Activated CD4-positive, alpha-beta T cell treated with anti-CD3 and anti-CD28 coated beads for 36 hours (primary cell): Measurements from ENCODE around the gene CCDC158. TPM values are rescaled to one million over a fixed set of nuclear protein-coding genes. Genes with fewer than 3 reads are reported as not detected.
"Not testable (repeated sequence)": the region's sequence is repeated elsewhere in the genome, so short reads cannot be mapped to it uniquely, and the experiment has no call there.

Source experiments
- ATAC-seq: fragments of 200-7000 bp; cut with Tn5 transposase; one replicate; pipeline ENCODE4 v1.10.0; 2021; ENCODE audit warnings: mild to moderate bottlenecking, moderate library complexity
- CTCF ChIA-PET: fragments of 350-600 bp; sonication (Branson Sonifier 250); formaldehyde crosslinking; loops from one replicate; lab custom pipeline; 2021; ENCODE audit warnings: antibody characterized with exemption; lab: Charles Lee
- POLR2A ChIA-PET: fragments of 350-600 bp; sonication (Branson Sonifier 250); formaldehyde crosslinking; loops from one replicate; lab custom pipeline; 2021; ENCODE audit warnings: antibody characterized with exemption, inconsistent platforms; lab: Charles Lee
- DNase-seq: peaks from one replicate; pipeline ENCODE4 v3.0.0-alpha.2; 2020
- H3K27ac Mint-ChIP-seq: one replicate; pipeline ENCODE4 v1.8.0; 2021; ENCODE audit warnings: mixed read lengths
- H3K27me3 Mint-ChIP-seq: one replicate; pipeline ENCODE4 v1.8.0; 2021; ENCODE audit warnings: mixed read lengths
- H3K36me3 Mint-ChIP-seq: one replicate; pipeline ENCODE4 v1.8.0; 2021; ENCODE audit warnings: low read depth, mixed read lengths
- H3K4me1 Mint-ChIP-seq: one replicate; pipeline ENCODE4 v1.8.0; 2021; ENCODE audit warnings: mixed read lengths
- H3K4me3 Mint-ChIP-seq: one replicate; pipeline ENCODE4 v1.8.0; 2021; ENCODE audit warnings: mild to moderate bottlenecking, moderate library complexity, mixed read lengths
- H3K9me3 Mint-ChIP-seq: one replicate; pipeline ENCODE4 v1.8.0; 2021; ENCODE audit warnings: low read depth, mixed read lengths
- intact Hi-C, 2 experiments: fragments of 100-400 bp; cut with DNase I in 1 of 2; cut with micrococcal nuclease in 1 of 2; formaldehyde crosslinking; loops; one replicate each; pipeline versions ENCODE4 v1.14.2 to v1.15.1; 2022 to 2024; cut with DNase I, micrococcal nuclease
- total RNA-seq, 2 experiments: library from RNA; stranded (reverse); gene quantifications; one replicate each; pipeline ENCODE4 v1.2.3, GENCODE V29; 2021

The CCDC158 gene
- total RNA-seq = not detected

GRCh38 chr4:76420762-76421581 is at the start of gene CCDC158:
Gene CCDC158 (minus strand): TSS chr4:76421141. CDS start chr4:76403207, 17,934 bp downstream.
- intact Hi-C loops = no loop called here
- H3K27ac Mint-ChIP-seq = no peak within 1 kb of the TSS
- POLR2A ChIA-PET = no interaction called here
- no peaks in the 10 kb centered on the region for H3K9me3 Mint-ChIP-seq
- H3K36me3 Mint-ChIP-seq = no peaks in the 10 kb centered on the region
- peaks cover 6% of the 10 kb centered on the region for H3K4me1 Mint-ChIP-seq
- ATAC-seq = peak; percentile 69
- H3K4me3 Mint-ChIP-seq = peak within 1 kb of the TSS; percentile 54
- H3K27me3 Mint-ChIP-seq = peaks cover 29% of the 10 kb centered on the region
- peak; percentile 24 for DNase-seq
- CTCF ChIA-PET = interaction anchor here (0.5 to 1.3 kb wide), 4 partner anchors 9 to 239 kb away, joined by 3 to 4 read pairs (median 4); no protein-coding TSS in a partner anchor

- ChIA-PET CTCF (interaction anchor here (0.5 to 1.6 kb wide), 3 partner anchors 34 to 212 kb away, joined by 3 read pairs; no protein-coding TSS in a partner anchor), POLR2A (no interaction called here)
- ATAC-seq (no peak), DNase-seq (no peak)
- no peaks in the 10 kb centered on the region for H3K9me3 Mint-ChIP-seq
- H3K4me3 Mint-ChIP-seq = no peak overlapping the region
- no peaks in the 10 kb centered on the region for H3K36me3 Mint-ChIP-seq
- intact Hi-C loops = no loop called here
- no peak overlapping the region for H3K27ac Mint-ChIP-seq
- H3K27me3 Mint-ChIP-seq = no peaks in the 10 kb centered on the region
- H3K4me1 Mint-ChIP-seq = no peaks in the 10 kb centered on the region
Observed at GRCh38 chr4:76470532-76470931, 49.6 kb upstream of the CCDC158 start.

DNA sequence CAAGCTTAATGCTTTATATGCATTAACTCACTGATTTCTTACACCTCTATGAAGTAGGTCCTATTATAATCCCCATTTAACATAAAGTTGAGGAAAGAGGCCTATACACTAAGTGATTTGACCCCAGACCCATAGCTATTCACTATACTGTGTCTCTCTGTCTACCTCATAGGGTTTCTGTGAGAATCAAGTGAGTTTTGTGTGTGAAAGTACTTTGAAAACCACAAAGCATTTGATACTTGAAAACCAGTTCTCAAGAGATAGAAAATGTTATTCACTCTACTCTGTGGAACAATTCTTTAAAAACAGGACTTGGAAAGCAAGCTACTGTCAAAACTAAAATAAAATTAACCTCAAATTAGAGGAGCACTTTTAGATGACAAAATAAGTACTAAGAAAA is 49.1 kb upstream of the CCDC158 start:
- Mint-ChIP-seq H3K27ac (no peak overlapping the region), H3K27me3 (no peaks in the 10 kb centered on the region), H3K4me3 (no peak overlapping the region), H3K9me3 (no peaks in the 10 kb centered on the region), H3K4me1 (no peaks in the 10 kb centered on the region), H3K36me3 (no peaks in the 10 kb centered on the region)
- CTCF ChIA-PET = interaction anchor here (0.5 to 1.6 kb wide), 4 partner anchors 33 to 212 kb away, joined by 3 read pairs; no protein-coding TSS in a partner anchor
- DNase-seq (no peak), ATAC-seq (no peak)
- POLR2A ChIA-PET = no interaction called here
- intact Hi-C loops = no loop called here

DNA sequence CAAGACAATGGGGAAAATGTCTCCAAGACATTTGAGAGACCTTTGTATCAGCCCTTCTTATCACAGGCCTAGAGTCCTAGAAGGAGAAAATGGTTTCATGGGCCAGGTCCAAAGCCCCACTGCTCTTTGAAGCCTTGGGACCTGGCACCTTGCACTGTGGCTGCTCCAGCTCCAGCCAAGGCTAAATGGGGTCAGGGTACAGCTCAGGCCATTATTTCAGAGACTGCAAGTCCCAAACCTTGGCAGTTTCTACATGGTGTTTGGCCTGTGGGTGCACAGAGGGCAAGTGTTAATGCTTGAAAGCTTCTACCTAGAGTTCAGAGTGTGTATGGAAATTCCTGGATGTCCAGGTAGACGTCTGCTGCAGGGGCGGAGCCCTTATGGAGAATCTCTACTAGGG is 42.6 kb upstream of the CCDC158 start:
- ChIA-PET POLR2A (no interaction called here), CTCF (no interaction called here)
- intact Hi-C loops = no loop called here
- H3K4me3 Mint-ChIP-seq = no peak overlapping the region
- H3K4me1 Mint-ChIP-seq = no peaks in the 10 kb centered on the region
- H3K27ac Mint-ChIP-seq = no peak overlapping the region
- H3K9me3 Mint-ChIP-seq = peaks cover 15% of the 10 kb centered on the region
- H3K36me3 Mint-ChIP-seq = no peaks in the 10 kb centered on the region
- peaks cover 4% of the 10 kb centered on the region for H3K27me3 Mint-ChIP-seq
- ATAC-seq (no peak), DNase-seq (no peak)

DNA sequence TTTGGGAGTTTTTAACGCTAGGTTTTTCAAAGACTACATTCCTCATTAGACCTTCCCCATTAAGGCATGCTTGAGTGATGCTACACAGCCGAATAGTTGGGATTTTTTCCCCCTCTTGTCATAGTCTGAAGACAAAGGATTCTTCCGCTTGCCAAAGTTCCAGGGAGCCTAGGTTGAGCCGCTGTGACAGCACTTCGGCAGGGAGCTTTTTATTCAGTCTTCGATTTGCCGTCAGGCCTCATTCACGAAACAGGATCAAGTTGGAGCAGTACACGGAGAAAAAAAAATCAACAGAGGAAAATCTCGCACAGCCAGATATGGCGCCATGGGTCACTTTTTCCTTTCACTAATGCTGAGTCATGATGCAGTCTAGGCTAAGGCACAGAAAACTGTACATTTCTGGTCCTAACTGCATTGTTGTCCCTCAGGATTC is 38.4 kb upstream of the CCDC158 start:
- Mint-ChIP-seq H3K36me3 (no peaks in the 10 kb centered on the region), H3K4me1 (no peaks in the 10 kb centered on the region), H3K27me3 (peaks cover 6% of the 10 kb centered on the region), H3K4me3 (no peak overlapping the region), H3K9me3 (peaks cover 9% of the 10 kb centered on the region), H3K27ac (no peak overlapping the region)
- ATAC-seq (no peak), DNase-seq (no peak)
- ChIA-PET CTCF (interaction anchor here (0.6 to 0.7 kb wide), 2 partner anchors 159 to 165 kb away, joined by 3 read pairs; no protein-coding TSS in a partner anchor), POLR2A (no interaction called here)
- intact Hi-C loops = no loop called here

GRCh38 chr4:76458825-76459224 is 37.9 kb upstream of the CCDC158 start:
- H3K4me1 Mint-ChIP-seq = no peaks in the 10 kb centered on the region
- ATAC-seq = no peak

GRCh38 chr4:76458297-76458696 is 37.4 kb upstream of the CCDC158 start:
- Mint-ChIP-seq H3K9me3 (peaks cover 7% of the 10 kb centered on the region), H3K4me3 (no peak overlapping the region), H3K36me3 (no peaks in the 10 kb centered on the region), H3K4me1 (no peaks in the 10 kb centered on the region), H3K27me3 (peaks cover 10% of the 10 kb centered on the region), H3K27ac (no peak overlapping the region)
- ChIA-PET CTCF (no interaction called here), POLR2A (no interaction called here)
- ATAC-seq (no peak), DNase-seq (no peak)
- intact Hi-C loops = no loop called here

More at GRCh38 chr4:76458825-76459224, 37.9 kb upstream of the CCDC158 start:
- Mint-ChIP-seq H3K27me3 (peaks cover 6% of the 10 kb centered on the region), H3K27ac (no peak overlapping the region), H3K36me3 (no peaks in the 10 kb centered on the region), H3K4me3 (no peak overlapping the region), H3K9me3 (peaks cover 9% of the 10 kb centered on the region)
- intact Hi-C loops = no loop called here
- DNase-seq = no peak
- POLR2A ChIA-PET = no interaction called here
- CTCF ChIA-PET = interaction anchor here (0.6 kb wide), 1 partner anchor 164 kb away, joined by 3 read pairs; no protein-coding TSS in a partner anchor

- H3K9me3 Mint-ChIP-seq = peaks cover 3% of the 10 kb centered on the region
- CTCF ChIA-PET = no interaction called here
- intact Hi-C loops = no loop called here
- no peak for ATAC-seq
- POLR2A ChIA-PET = no interaction called here
- H3K27ac Mint-ChIP-seq = no peak overlapping the region
- H3K4me3 Mint-ChIP-seq = no peak overlapping the region
- no peaks in the 10 kb centered on the region for H3K36me3 Mint-ChIP-seq
- DNase-seq = no peak
- peaks cover 10% of the 10 kb centered on the region for H3K27me3 Mint-ChIP-seq
- no peaks in the 10 kb centered on the region for H3K4me1 Mint-ChIP-seq
Observed at GRCh38 chr4:76457885-76458284, 36.9 kb upstream of the CCDC158 start.

- ATAC-seq, POLR2A ChIA-PET, CTCF ChIA-PET, H3K4me3 Mint-ChIP-seq, H3K27ac Mint-ChIP-seq, H3K4me1 Mint-ChIP-seq, DNase-seq, H3K36me3 Mint-ChIP-seq, H3K9me3 Mint-ChIP-seq, intact Hi-C loops: not testable (repeated sequence)
- H3K27me3 Mint-ChIP-seq = peaks cover 12% of the 10 kb centered on the region
Observed at GRCh38 chr4:76454073-76454472, 33.1 kb upstream of the CCDC158 start.

DNA sequence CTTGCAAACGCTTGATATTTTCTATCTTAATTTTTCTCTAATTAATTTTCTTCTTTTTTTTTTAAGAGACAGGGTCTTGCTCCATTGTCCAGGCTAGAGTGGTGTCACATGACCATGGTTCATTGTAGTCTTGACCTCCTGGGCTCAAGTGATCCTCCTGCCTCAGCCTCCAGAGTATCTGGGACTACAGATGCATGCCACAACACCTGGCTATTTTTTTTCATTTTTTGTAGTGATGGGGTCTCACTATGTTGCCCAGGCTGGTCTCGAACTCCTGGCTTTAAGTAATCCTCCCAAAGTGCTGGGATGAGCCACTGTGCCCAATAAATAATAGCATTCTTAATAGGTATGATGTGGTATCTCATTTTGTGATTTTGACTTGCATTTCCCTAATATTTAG is 32.3 kb upstream of the CCDC158 start:
- intact Hi-C loops = no loop called here
- H3K27me3 Mint-ChIP-seq = peaks cover 12% of the 10 kb centered on the region
- no peaks in the 10 kb centered on the region for H3K9me3 Mint-ChIP-seq
- CTCF ChIA-PET = no interaction called here
- DNase-seq (no peak), ATAC-seq (no peak)
- no peak overlapping the region for H3K27ac Mint-ChIP-seq
- no peak overlapping the region for H3K4me3 Mint-ChIP-seq
- POLR2A ChIA-PET = interaction anchor here (0.7 kb wide), 1 partner anchor 142 kb away, joined by 3 read pairs; no protein-coding TSS in a partner anchor
- no peaks in the 10 kb centered on the region for H3K4me1 Mint-ChIP-seq
- H3K36me3 Mint-ChIP-seq = no peaks in the 10 kb centered on the region

- Mint-ChIP-seq H3K27ac (no peak overlapping the region), H3K36me3 (no peaks in the 10 kb centered on the region), H3K4me1 (no peaks in the 10 kb centered on the region), H3K9me3 (no peaks in the 10 kb centered on the region), H3K4me3 (no peak overlapping the region), H3K27me3 (peaks cover 12% of the 10 kb centered on the region)
- ATAC-seq (no peak), DNase-seq (no peak)
- CTCF ChIA-PET = no interaction called here
- POLR2A ChIA-PET = no interaction called here
- intact Hi-C loops = no loop called here
Observed at GRCh38 chr4:76449833-76450232, 28.9 kb upstream of the CCDC158 start.

DNA sequence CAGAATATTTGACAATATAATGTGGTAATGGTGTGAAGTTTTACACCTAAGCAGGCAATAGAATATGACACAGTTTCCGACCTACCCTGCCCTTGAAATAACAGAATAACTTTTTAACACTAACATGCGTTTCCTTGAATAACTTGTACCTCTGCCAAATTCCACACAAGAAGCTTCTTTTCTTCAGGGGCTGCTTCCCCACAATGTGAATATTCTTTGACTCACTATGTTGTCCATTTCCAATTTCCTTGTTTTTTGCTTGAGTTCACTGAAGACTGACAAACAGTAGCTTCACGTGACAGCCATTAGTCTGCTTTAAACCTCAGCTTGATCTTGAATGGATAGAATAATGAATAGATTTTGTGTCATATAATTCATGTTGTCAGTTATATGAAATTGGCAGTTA is 28.4 kb upstream of the CCDC158 start:
- POLR2A ChIA-PET = no interaction called here
- ATAC-seq (no peak), DNase-seq (no peak)
- Mint-ChIP-seq H3K27me3 (peaks cover 12% of the 10 kb centered on the region), H3K9me3 (no peaks in the 10 kb centered on the region), H3K36me3 (no peaks in the 10 kb centered on the region), H3K27ac (no peak overlapping the region), H3K4me1 (no peaks in the 10 kb centered on the region), H3K4me3 (no peak overlapping the region)
- intact Hi-C loops = no loop called here
- CTCF ChIA-PET = no interaction called here
